SK-N-SH treated with all-trans-retinoic acid at 6 μM for 48 hours (cell line): ENCODE data around the gene TMBIM1.

Experiments
- ARNTL ChIP-seq: fragments of 450-650 bp; formaldehyde crosslinking; IDR thresholded peaks from 2 replicates; pipeline ENCODE4 v1.5.0; 2020; ENCODE audit warnings: low read depth, mild to moderate bottlenecking, moderate library complexity, borderline replicate concordance
- ESRRG ChIP-seq: fragments of 250-450 bp; sonication (Bioruptor Pico); IDR thresholded peaks from 2 replicates; pipeline ENCODE4 v1.6.1; 2021; ENCODE audit warnings: mild to moderate bottlenecking
- ZNF565 ChIP-seq: fragments of 450-650 bp; formaldehyde crosslinking; conservative IDR thresholded peaks from 2 replicates; pipeline ENCODE4 v1.5.0; 2020; ENCODE audit warnings: low read depth, mild to moderate bottlenecking, moderate library complexity
- TF ChIP-seq, protein P1 (sequence below): fragments of 250-450 bp; sonication (Bioruptor Pico); IDR thresholded peaks from 2 replicates; pipeline ENCODE4 v1.5.1; 2020; ENCODE audit warnings: low read depth, mild to moderate bottlenecking, moderate library complexity

DNA sequence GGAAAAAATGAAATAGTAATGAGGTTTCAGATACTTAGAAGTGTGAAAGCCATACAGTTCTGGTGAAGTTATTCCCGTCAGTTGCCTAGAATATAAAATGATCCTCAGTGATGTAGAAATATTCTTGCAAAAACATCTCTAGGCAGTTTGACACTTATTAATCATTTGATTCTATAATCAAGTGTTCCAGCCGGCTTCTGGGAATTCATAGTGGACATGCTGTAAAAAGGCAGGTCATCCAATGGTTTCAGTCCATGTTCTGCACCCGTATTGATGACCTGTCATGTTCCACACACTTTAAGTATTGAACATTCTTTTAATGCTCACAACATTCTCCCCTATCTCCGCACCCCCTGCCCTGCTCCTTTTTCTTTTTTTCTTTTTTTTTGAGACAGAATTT is 55.5 kb downstream of the TMBIM1 start:
- no peak for TF ChIP-seq ARNTL (CRISPR knock-in tag)
- TF ChIP-seq ESRRG (CRISPR knock-in tag): no peak
- TF ChIP-seq ZNF565 (CRISPR knock-in tag): no peak
- TF ChIP-seq, protein P1, sequence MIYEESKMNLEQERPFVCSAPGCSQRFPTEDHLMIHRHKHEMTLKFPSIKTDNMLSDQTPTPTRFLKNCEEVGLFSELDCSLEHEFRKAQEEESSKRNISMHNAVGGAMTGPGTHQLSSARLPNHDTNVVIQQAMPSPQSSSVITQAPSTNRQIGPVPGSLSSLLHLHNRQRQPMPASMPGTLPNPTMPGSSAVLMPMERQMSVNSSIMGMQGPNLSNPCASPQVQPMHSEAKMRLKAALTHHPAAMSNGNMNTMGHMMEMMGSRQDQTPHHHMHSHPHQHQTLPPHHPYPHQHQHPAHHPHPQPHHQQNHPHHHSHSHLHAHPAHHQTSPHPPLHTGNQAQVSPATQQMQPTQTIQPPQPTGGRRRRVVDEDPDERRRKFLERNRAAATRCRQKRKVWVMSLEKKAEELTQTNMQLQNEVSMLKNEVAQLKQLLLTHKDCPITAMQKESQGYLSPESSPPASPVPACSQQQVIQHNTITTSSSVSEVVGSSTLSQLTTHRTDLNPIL: no peak
